ENCODE results near the gene KCTD18.

The KCTD18 gene

DNA sequence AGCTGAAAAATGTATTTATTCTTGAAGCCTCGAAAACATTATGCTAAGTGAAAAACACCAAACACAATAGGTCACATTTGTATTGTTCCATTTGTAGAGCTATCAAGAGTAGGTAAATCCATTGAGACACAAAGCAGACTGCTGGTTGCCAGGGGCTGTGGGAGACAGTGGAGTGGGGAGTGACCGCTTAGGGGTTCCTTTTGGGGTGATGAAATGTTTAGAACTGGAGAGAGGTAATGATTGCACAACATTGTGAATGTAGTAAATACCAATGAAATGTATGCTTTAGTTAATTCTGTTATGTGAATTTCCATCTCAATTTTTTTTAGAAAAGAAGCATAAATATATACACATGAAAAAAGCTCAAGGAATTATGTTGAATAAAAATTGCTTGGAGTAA, 15.8 kb downstream of the KCTD18 start:
- ChIA-PET CTCF (interaction anchor here (1.1 to 2.4 kb wide), 9 partner anchors 10 to 521 kb away, joined by 3 to 18 read pairs (median 4); partner anchors contain the start of gene KCTD18), POLR2A (interaction anchor here (0.6 kb wide), 1 partner anchor 370 kb away, joined by 3 read pairs; the partner anchor contains the start of gene CLK1)
- H3K4me3 ChIP-seq (ENCODE audit: low read depth, low read length): no peak overlapping the region
- TF ChIP-seq, protein P1, sequence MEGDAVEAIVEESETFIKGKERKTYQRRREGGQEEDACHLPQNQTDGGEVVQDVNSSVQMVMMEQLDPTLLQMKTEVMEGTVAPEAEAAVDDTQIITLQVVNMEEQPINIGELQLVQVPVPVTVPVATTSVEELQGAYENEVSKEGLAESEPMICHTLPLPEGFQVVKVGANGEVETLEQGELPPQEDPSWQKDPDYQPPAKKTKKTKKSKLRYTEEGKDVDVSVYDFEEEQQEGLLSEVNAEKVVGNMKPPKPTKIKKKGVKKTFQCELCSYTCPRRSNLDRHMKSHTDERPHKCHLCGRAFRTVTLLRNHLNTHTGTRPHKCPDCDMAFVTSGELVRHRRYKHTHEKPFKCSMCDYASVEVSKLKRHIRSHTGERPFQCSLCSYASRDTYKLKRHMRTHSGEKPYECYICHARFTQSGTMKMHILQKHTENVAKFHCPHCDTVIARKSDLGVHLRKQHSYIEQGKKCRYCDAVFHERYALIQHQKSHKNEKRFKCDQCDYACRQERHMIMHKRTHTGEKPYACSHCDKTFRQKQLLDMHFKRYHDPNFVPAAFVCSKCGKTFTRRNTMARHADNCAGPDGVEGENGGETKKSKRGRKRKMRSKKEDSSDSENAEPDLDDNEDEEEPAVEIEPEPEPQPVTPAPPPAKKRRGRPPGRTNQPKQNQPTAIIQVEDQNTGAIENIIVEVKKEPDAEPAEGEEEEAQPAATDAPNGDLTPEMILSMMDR (IDR thresholded peaks at IDR 0.05; ENCODE audit: insufficient read depth, low read length, missing control alignments): no peak
- no peak for DNase-seq (ENCODE audit: low read depth, low spot score)

DNA sequence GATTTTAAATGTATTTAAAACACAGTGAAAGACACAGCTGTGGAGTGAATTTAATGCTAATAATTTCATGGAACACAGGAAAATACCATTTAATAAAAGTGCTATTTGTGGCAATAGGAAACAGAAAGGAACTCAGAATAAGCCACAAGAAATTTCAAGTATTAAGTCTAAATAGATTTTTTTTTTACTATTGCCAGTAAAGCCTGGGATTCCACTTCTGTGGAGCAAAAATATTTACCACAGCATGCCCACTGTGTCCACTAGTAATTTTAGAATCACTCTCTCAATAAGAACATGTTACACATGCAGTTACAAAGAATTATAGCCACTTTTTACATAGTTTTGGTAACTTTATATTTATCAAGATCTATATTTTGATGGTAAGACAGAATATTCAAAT, 17.2 kb downstream of the KCTD18 start:
- no peak for DNase-seq (ENCODE audit: low read depth, low spot score)
- H3K4me3 ChIP-seq (ENCODE audit: low read depth, low read length): no peak overlapping the region
- ChIA-PET POLR2A (interaction anchor here (0.6 to 0.9 kb wide), 2 partner anchors 17 to 135 kb away, joined by 3 to 4 read pairs; partner anchors contain the start of gene KCTD18), CTCF (interaction anchor here (1.2 to 2.4 kb wide), 6 partner anchors 9 to 518 kb away, joined by 4 to 18 read pairs (median 8); partner anchors contain the start of gene KCTD18)
- TF ChIP-seq, protein P1 (IDR thresholded peaks at IDR 0.05; ENCODE audit: insufficient read depth, low read length, missing control alignments): no peak

DNA sequence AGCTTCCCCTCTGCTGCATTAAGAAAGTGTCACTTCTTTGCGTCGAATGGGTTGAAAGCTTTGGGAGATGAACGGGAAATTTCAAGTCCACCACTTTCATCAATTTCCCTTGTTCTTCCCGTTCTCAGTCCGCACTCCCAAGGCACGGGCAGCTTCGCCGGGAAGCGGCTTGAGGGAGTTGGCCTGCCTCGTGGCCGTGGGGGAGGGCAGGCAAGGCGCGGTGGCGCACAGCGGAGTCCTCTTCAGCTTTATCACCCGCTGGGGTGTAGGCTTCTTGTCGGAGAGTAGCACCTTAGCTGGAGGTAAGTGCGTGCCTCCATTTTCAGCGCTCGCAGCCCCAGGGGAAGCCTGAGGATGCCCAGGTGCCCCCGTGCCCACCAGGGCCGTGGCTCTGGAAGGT, 19.9 kb downstream of the KCTD18 start:
- no peak overlapping the region for H3K4me3 ChIP-seq (ENCODE audit: low read depth, low read length)
- ChIA-PET POLR2A (no interaction called here), CTCF (interaction anchor here (0.7 to 2.1 kb wide), 5 partner anchors 8 to 504 kb away, joined by 3 to 13 read pairs (median 5); no protein-coding TSS in a partner anchor)
- no peak for DNase-seq (ENCODE audit: low read depth, low spot score)
- TF ChIP-seq, protein P1 (IDR thresholded peaks at IDR 0.05; ENCODE audit: insufficient read depth, low read length, missing control alignments): no peak

DNA sequence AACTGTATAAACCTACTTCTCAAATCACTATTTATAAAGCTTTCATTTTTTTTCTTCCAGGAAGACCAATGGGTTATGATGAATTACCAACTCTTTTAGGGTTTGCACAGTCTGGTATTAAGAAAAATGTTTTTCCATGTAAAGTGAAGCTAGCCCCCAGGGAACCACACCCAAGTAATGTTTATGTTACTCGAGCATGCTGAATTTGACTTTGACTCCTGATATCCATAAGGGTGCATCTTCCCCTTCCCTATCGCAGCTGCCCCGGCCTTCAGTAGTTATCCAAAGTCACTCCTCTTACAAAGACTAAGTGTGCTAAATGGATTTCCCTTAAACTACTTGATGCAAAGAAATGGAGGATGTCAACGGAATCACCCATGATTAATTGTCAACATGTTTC, 21.7 kb downstream of the KCTD18 start:
- CTCF ChIA-PET: interaction anchor here (1.4 to 13.6 kb wide), 3 partner anchors 21 to 511 kb away, joined by 5 to 242 read pairs (median 6); partner anchors contain the start of gene KCTD18
- H3K4me3 ChIP-seq (ENCODE audit: low read depth, low read length): no peak overlapping the region
- TF ChIP-seq, protein P1 (IDR thresholded peaks at IDR 0.05; ENCODE audit: insufficient read depth, low read length, missing control alignments): no peak
- DNase-seq (ENCODE audit: low read depth, low spot score): no peak
- POLR2A ChIA-PET: interaction anchor here (0.5 kb wide), 1 partner anchor 128 kb away, joined by 3 read pairs; no protein-coding TSS in a partner anchor

DNA sequence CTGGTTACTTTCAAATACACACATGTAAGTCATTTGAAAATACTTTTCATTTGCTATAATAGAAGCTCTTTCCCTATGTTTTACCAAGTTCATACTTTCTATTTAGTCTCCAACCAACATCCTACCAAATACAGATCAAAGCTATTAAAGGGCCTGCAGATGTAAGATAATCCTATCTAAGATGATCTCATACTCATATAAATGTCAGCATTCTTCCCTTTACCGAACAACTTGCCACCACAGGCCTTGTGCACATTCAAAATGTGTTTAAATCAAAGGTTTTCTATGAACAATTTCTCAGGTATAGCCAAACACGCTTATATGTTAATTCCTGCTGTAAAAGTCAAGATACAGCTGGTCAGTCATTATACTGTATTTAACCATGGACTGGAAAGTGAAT, 23.3 kb downstream of the KCTD18 start:
- H3K4me3 ChIP-seq (ENCODE audit: low read depth, low read length): no peak overlapping the region
- CTCF ChIA-PET: interaction anchor here (0.8 to 13.6 kb wide), 8 partner anchors 10 to 510 kb away, joined by 3 to 242 read pairs (median 6); partner anchors contain the start of gene KCTD18
- no peak for DNase-seq (ENCODE audit: low read depth, low spot score)
- TF ChIP-seq, protein P1 (IDR thresholded peaks at IDR 0.05; ENCODE audit: insufficient read depth, low read length, missing control alignments): no peak
- POLR2A ChIA-PET: no interaction called here

DNA sequence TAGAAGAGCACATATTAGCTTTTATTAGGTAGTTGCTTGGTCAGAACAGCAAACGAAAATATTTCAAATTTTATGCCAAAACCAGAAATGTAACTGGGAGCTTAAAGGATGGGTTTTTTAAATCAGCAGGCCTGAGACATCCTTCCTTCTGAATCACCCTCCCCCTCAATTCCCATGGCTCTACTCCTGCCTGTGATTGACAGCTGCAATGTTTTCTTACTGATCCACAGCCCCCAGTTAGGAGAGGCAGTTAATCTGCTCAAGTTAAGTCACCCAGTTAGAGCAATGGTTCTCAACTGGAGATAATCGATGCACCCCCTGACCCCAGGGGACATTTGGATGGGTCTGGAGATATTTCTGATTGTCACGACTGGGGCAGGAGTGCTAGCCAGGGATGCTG, 24.9 kb downstream of the KCTD18 start:
- ChIA-PET POLR2A (no interaction called here), CTCF (interaction anchor here (1.0 to 13.6 kb wide), 12 partner anchors 9 to 508 kb away, joined by 3 to 242 read pairs (median 7); partner anchors contain the start of gene KCTD18)
- TF ChIP-seq, protein P1 (IDR thresholded peaks at IDR 0.05; ENCODE audit: insufficient read depth, low read length, missing control alignments): no peak
- H3K4me3 ChIP-seq (ENCODE audit: low read depth, low read length): no peak overlapping the region
- no peak for DNase-seq (ENCODE audit: low read depth, low spot score)
